Mesenchymal stem cell (in vitro differentiated cells and primary cell): ENCODE results near the gene CYP11A1.

ENCODE experiments used
- DNase-seq: peaks from one replicate; pipeline ENCODE4 v3.0.0-alpha.2; 2013
- H2AFZ ChIP-seq: one replicate; pipeline ENCODE4 v1.6.1; 2013; ENCODE audit warnings: low read depth, mild to moderate bottlenecking, control low read depth, inconsistent platforms, low read length, moderate library complexity
- H2AK5ac ChIP-seq: 2 replicates; pipeline ENCODE4 v1.6.1; 2013; ENCODE audit warnings: low read length, moderate library complexity, mild to moderate bottlenecking, inconsistent platforms; ENCODE audit not compliant: severe bottlenecking
- H2BK120ac ChIP-seq: one replicate; pipeline ENCODE4 v1.6.1; 2013; ENCODE audit warnings: low read depth, mild to moderate bottlenecking, inconsistent platforms, low read length, moderate library complexity
- H2BK12ac ChIP-seq, 2 experiments: one replicate each; pipeline ENCODE4 v1.6.1; 2013; ENCODE audit warnings: inconsistent platforms in 2 of 2, low read length in 2 of 2, mild to moderate bottlenecking in 2 of 2, moderate library complexity in 2 of 2, control low read depth in 1 of 2
- H2BK15ac ChIP-seq: one replicate; pipeline ENCODE4 v1.6.1; 2013; ENCODE audit warnings: mild to moderate bottlenecking, low read depth, inconsistent platforms; ENCODE audit not compliant: poor library complexity, severe bottlenecking
- H2BK5ac ChIP-seq: 2 replicates; pipeline ENCODE4 v1.6.1; 2013; ENCODE audit warnings: low read depth, mild to moderate bottlenecking, low read length, control low read depth, inconsistent platforms; ENCODE audit not compliant: poor library complexity, severe bottlenecking
- H3K14ac ChIP-seq, 2 experiments: one replicate each; pipeline ENCODE4 v1.6.1; 2013; ENCODE audit warnings: inconsistent platforms in 2 of 2, low read length in 2 of 2, control low read depth in 1 of 2, mild to moderate bottlenecking in 1 of 2, moderate library complexity in 1 of 2
- H3K18ac ChIP-seq, 2 experiments: one replicate each; pipeline ENCODE4 v1.6.1; 2013; ENCODE audit warnings: inconsistent platforms in 2 of 2, low read length in 2 of 2, control low read depth in 1 of 2, low read depth in 1 of 2, mild to moderate bottlenecking in 1 of 2
- H3K23ac ChIP-seq, 2 experiments: one replicate each; pipeline ENCODE4 v1.6.1; 2013; ENCODE audit warnings: inconsistent platforms in 2 of 2, low read length in 2 of 2, mild to moderate bottlenecking in 2 of 2, moderate library complexity in 2 of 2, control low read depth in 1 of 2
- H3K27ac ChIP-seq: 2 replicates; pipeline ENCODE4 v1.5.1; 2013; ENCODE audit warnings: mild to moderate bottlenecking, moderate library complexity, low read length, control low read depth, inconsistent platforms; ENCODE audit not compliant: poor library complexity, severe bottlenecking
- H3K27me3 ChIP-seq, 2 experiments: 2 replicates each; pipeline versions ENCODE4 v1.6.1 to v1.7.0; 2013; ENCODE audit warnings: low read length in 2 of 2, mild to moderate bottlenecking in 2 of 2, moderate library complexity in 2 of 2, control low read depth in 1 of 2, inconsistent platforms in 1 of 2; ENCODE audit not compliant: control insufficient read depth in 1 of 2, insufficient read depth in 1 of 2
- H3K36me3 ChIP-seq, 2 experiments: 2 replicates each; pipeline versions ENCODE4 v1.6.1 to v1.7.0; 2013; ENCODE audit warnings: low read length in 2 of 2, control low read depth in 1 of 2, inconsistent platforms in 1 of 2, low read depth in 1 of 2, mild to moderate bottlenecking in 1 of 2; ENCODE audit not compliant: insufficient read depth in 2 of 2, control insufficient read depth in 1 of 2
- H3K4ac ChIP-seq, 2 experiments: one replicate each; pipeline ENCODE4 v1.6.1; 2013; ENCODE audit warnings: inconsistent platforms in 2 of 2, low read length in 2 of 2, mild to moderate bottlenecking in 2 of 2, moderate library complexity in 2 of 2, control low read depth in 1 of 2, low read depth in 1 of 2
- H3K4me1 ChIP-seq: 2 replicates; pipeline ENCODE4 v1.6.1; 2013; ENCODE audit warnings: low read depth, low read length, control low read depth; ENCODE audit not compliant: control insufficient read depth, insufficient read depth
- H3K4me2 ChIP-seq: 2 replicates; pipeline ENCODE4 v1.6.1; 2013; ENCODE audit warnings: low read length, mild to moderate bottlenecking, inconsistent platforms; ENCODE audit not compliant: poor library complexity, severe bottlenecking
- H3K4me3 ChIP-seq, 2 experiments: 2 replicates each; pipeline versions ENCODE4 v1.5.1 to v1.7.0; 2013; ENCODE audit warnings: low read length in 2 of 2, mild to moderate bottlenecking in 2 of 2, control low read depth in 1 of 2, low read depth in 1 of 2; ENCODE audit not compliant: insufficient read depth in 1 of 2
- H3K79me1 ChIP-seq: replicated peaks from 2 replicates; pipeline ENCODE4 v1.6.1; 2013; ENCODE audit warnings: mild to moderate bottlenecking, control low read depth, low read length, inconsistent platforms; ENCODE audit not compliant: poor library complexity, severe bottlenecking
- H3K9ac ChIP-seq: 2 replicates; pipeline ENCODE4 v1.7.0; 2013; ENCODE audit warnings: mild to moderate bottlenecking, low read length, moderate library complexity
- H3K9me3 ChIP-seq: 2 replicates; pipeline ENCODE4 v1.7.0; 2013; ENCODE audit warnings: mild to moderate bottlenecking, low read length; ENCODE audit not compliant: control insufficient read depth
- H4K8ac ChIP-seq: one replicate; pipeline ENCODE4 v1.6.1; 2013; ENCODE audit warnings: inconsistent platforms, mild to moderate bottlenecking, low read length, moderate library complexity
- H4K91ac ChIP-seq: one replicate; pipeline ENCODE4 v1.6.1; 2013; ENCODE audit warnings: mild to moderate bottlenecking, low read length, inconsistent platforms
- WGBS: methylation state at CpG from one replicate; pipeline ENCODE4 v1.1.7; 2013; ENCODE audit warnings: mixed read lengths; 5-methylcytosine and 5-hydroxymethylcytosine counted together

The CYP11A1 gene

GRCh38 chr15:74297887-74298286 lies 69.6 kb downstream of the CYP11A1 start:
- H3K27me3 ChIP-seq: peaks cover 69 to 91% of the 10 kb centered on the region in 2 experiments
- H4K8ac ChIP-seq: no peak overlapping the region
- DNase-seq: no peak
- H2AFZ ChIP-seq: no peak overlapping the region
- no peak overlapping the region for H2AK5ac ChIP-seq
- no peak overlapping the region for H2BK15ac ChIP-seq
- H3K23ac ChIP-seq: no peak overlapping the region
- no peak overlapping the region for H3K9ac ChIP-seq
- no peak overlapping the region for H2BK5ac ChIP-seq
- H3K14ac ChIP-seq: no peak overlapping the region
- no peaks in the 10 kb centered on the region for H3K79me1 ChIP-seq
- H3K4ac ChIP-seq: no peak overlapping the region
- no peak overlapping the region for H3K4me3 ChIP-seq
- H3K4me2 ChIP-seq: no peak overlapping the region
- H2BK120ac ChIP-seq: no peak overlapping the region
- H3K9me3 ChIP-seq: no peaks in the 10 kb centered on the region
- no peak overlapping the region for H4K91ac ChIP-seq
- no peaks in the 10 kb centered on the region for H3K36me3 ChIP-seq
- H3K27ac ChIP-seq: no peak overlapping the region
- no peak overlapping the region for H3K18ac ChIP-seq
- WGBS: 1% methylated on average over 1 of the region's 1 CpG
- H2BK12ac ChIP-seq: no peak overlapping the region
- peaks cover 10% of the 10 kb centered on the region for H3K4me1 ChIP-seq

GRCh38 chr15:74295800-74296199 lies 71.6 kb downstream of the CYP11A1 start:
- Histone ChIP-seq H3K79me1 (no peaks in the 10 kb centered on the region), H3K18ac (no peak overlapping the region), H3K4ac (no peak overlapping the region), H3K23ac (no peak overlapping the region), H3K4me2 (no peak overlapping the region), H2BK15ac (no peak overlapping the region), H2BK12ac (no peak overlapping the region), H3K27ac (no peak overlapping the region), H3K27me3 (peaks cover 64 to 71% of the 10 kb centered on the region in 2 experiments), H3K14ac (no peak overlapping the region), H3K4me3 (no peak overlapping the region), H3K9me3 (no peaks in the 10 kb centered on the region), H2BK120ac (no peak overlapping the region), H3K4me1 (no peaks in the 10 kb centered on the region), H4K8ac (no peak overlapping the region), H2AK5ac (no peak overlapping the region), H4K91ac (no peak overlapping the region), H2BK5ac (no peak overlapping the region), H3K36me3 (no peaks in the 10 kb centered on the region), H2AFZ (no peak overlapping the region), H3K9ac (no peak overlapping the region)
- no peak for DNase-seq
- WGBS: 76% methylated on average over 6 of the region's 6 CpGs

GRCh38 chr15:74294010-74294409 lies 73.4 kb downstream of the CYP11A1 start:
- Histone ChIP-seq H2BK5ac (no peak overlapping the region), H3K23ac (no peak overlapping the region), H2BK15ac (no peak overlapping the region), H3K18ac (no peak overlapping the region), H3K27ac (no peak overlapping the region), H3K4me1 (no peaks in the 10 kb centered on the region), H2AK5ac (no peak overlapping the region), H3K4me2 (no peak overlapping the region), H3K4me3 (no peak overlapping the region), H4K8ac (no peak overlapping the region), H3K36me3 (no peaks in the 10 kb centered on the region), H3K14ac (no peak overlapping the region), H4K91ac (no peak overlapping the region), H3K9ac (no peak overlapping the region), H3K4ac (no peak overlapping the region), H3K27me3 (peaks cover 60 to 62% of the 10 kb centered on the region in 2 experiments), H2BK120ac (no peak overlapping the region), H3K9me3 (no peaks in the 10 kb centered on the region), H3K79me1 (no peaks in the 10 kb centered on the region), H2AFZ (no peak overlapping the region), H2BK12ac (no peak overlapping the region)
- WGBS: 88% methylated on average over 1 of the region's 1 CpG
- no peak for DNase-seq

GRCh38 chr15:74293021-74293810 lies 74.2 kb downstream of the CYP11A1 start:
- Histone ChIP-seq H3K4me2 (no peak overlapping the region), H4K91ac (no peak overlapping the region), H2AFZ (no peak overlapping the region), H3K9me3 (no peaks in the 10 kb centered on the region), H2BK120ac (no peak overlapping the region), H3K23ac (no peak overlapping the region), H2BK5ac (no peak overlapping the region), H3K4me1 (no peaks in the 10 kb centered on the region), H3K4me3 (no peak overlapping the region), H2BK15ac (no peak overlapping the region), H4K8ac (no peak overlapping the region), H3K27me3 (peaks cover 63 to 68% of the 10 kb centered on the region in 2 experiments), H3K4ac (no peak overlapping the region), H3K9ac (no peak overlapping the region), H3K36me3 (no peaks in the 10 kb centered on the region), H3K79me1 (no peaks in the 10 kb centered on the region), H2BK12ac (no peak overlapping the region), H3K14ac (no peak overlapping the region), H3K27ac (no peak overlapping the region), H2AK5ac (no peak overlapping the region), H3K18ac (no peak overlapping the region)
- 63% methylated on average over 3 of the region's 3 CpGs for WGBS
- no peak for DNase-seq
